SK-N-SH (cell line): ENCODE results near the gene PRELP.

ENCODE experiments used
- CHD2 ChIP-seq: fragments of 150-350 bp; IDR thresholded peaks from 2 replicates; pipeline ENCODE4 v1.6.1; 2018; ENCODE audit warnings: low read length; ENCODE audit not compliant: partially characterized antibody
- CTCF ChIP-seq: fragments of 200-600 bp; sonication (generic); IDR thresholded peaks from 2 replicates; pipeline ENCODE4 v1.6.1; 2017; ENCODE audit warnings: antibody characterized with exemption, mild to moderate bottlenecking, moderate library complexity
- FOSL2 ChIP-seq: IDR thresholded peaks from 2 replicates; pipeline ENCODE4 v1.4.0; 2012; ENCODE audit warnings: low read depth, mild to moderate bottlenecking, moderate library complexity, borderline replicate concordance
- MXI1 ChIP-seq: IDR thresholded peaks from 2 replicates; pipeline ENCODE4 v1.6.1; 2012; ENCODE audit warnings: mild to moderate bottlenecking, low read depth, low read length, improper control_type of control experiment
- NRF1 ChIP-seq: IDR thresholded peaks from 2 replicates; pipeline ENCODE4 v1.6.1; 2012; ENCODE audit warnings: low read depth, mild to moderate bottlenecking, low read length
- SMC3 ChIP-seq: IDR thresholded peaks from 2 replicates; pipeline ENCODE4 v1.6.1; 2012; ENCODE audit warnings: low read depth, low read length, improper control_type of control experiment
- USF1 ChIP-seq: IDR thresholded peaks from 2 replicates; pipeline ENCODE4 v1.4.0; 2012; ENCODE audit warnings: low read depth, borderline replicate concordance
- ZBTB33 ChIP-seq: IDR thresholded peaks from 2 replicates; pipeline ENCODE4 v1.4.0; 2012; ENCODE audit warnings: low read depth, borderline replicate concordance

GRCh38 chr1:203505526-203506204 lies 30.1 kb downstream of the PRELP start:
- TF ChIP-seq CTCF (no peak), ZBTB33 (no peak), USF1 (no peak), MXI1 (no peak), NRF1 (no peak), SMC3 (no peak), CHD2 (no peak), FOSL2 (no peak)
